Body of pancreas (tissue), 4 donors: ENCODE data around the gene ST6GALNAC6. TPM values are rescaled to one million over a fixed set of nuclear protein-coding genes. Genes with fewer than 3 reads are reported as not detected.
A peak's percentile ranks its signal among the peaks of the same experiment; 100 is the strongest.

Experiments used
- ATAC-seq: fragments of 150-250 bp; one replicate; pipeline ENCODE4 v1.9.1; 2016
- DNase-seq, 4 donors: peaks; one replicate each; pipeline ENCODE4 v3.0.0-alpha.2; 2019
- H3K27ac ChIP-seq, 4 donors: fragments of 200-600 bp; sonication (generic); 1 replicate in 3 of 4; 2 replicates in 1 of 4; pipeline versions ENCODE4 v1.5.1 to v1.6.1; 2016 to 2019; ENCODE audit warnings: mild to moderate bottlenecking in 1 of 4, mixed read lengths in 1 of 4, moderate library complexity in 1 of 4
- H3K27me3 ChIP-seq, 2 donors: fragments of 200-600 bp; sonication (generic); one replicate each; pipeline ENCODE4 v1.6.0; 2016; ENCODE audit warnings: mild to moderate bottlenecking in 1 of 2
- H3K36me3 ChIP-seq, 2 donors: fragments of 200-600 bp; sonication (generic); replicated peaks in 1 of 2; 2 replicates each; pipeline ENCODE4 v1.5.1; 2016; ENCODE audit warnings: low read depth in 2 of 2; ENCODE audit not compliant: insufficient read depth in 1 of 2
- H3K4me1 ChIP-seq: fragments of 200-600 bp; sonication (generic); one replicate; pipeline ENCODE4 v1.6.0; 2016
- H3K4me3 ChIP-seq, 2 donors: fragments of 200-600 bp; sonication (generic); 1 replicate in 1 of 2; 2 replicates in 1 of 2; pipeline ENCODE4 v1.5.1; 2016 to 2019
- H3K9me3 ChIP-seq, 3 donors: fragments of 200-600 bp; sonication (generic); 1 replicate in 2 of 3; 2 replicates in 1 of 3; pipeline ENCODE4 v1.5.1; 2016
- CTCF ChIP-seq, 7 experiments: fragments of 450-650 bp in 4 of 7; fragments of 200-600 bp in 3 of 7; sonication (generic) in 3 of 7; IDR thresholded peaks; one replicate each; pipeline ENCODE4 v1.5.1; 2016 to 2019; ENCODE audit warnings: antibody characterized with exemption in 7 of 7
- POLR2A ChIP-seq, 3 donors: fragments of 450-650 bp; IDR thresholded peaks; one replicate each; pipeline ENCODE4 v1.6.1; 2016; ENCODE audit warnings: antibody characterized with exemption in 3 of 3, mild to moderate bottlenecking in 2 of 3
- WGBS, 2 donors: methylation state at CpG; one replicate each; pipeline ENCODE4 v1.1.5; 2017; 5-methylcytosine and 5-hydroxymethylcytosine counted together
- intact Hi-C: fragments of 100-400 bp; cut with DNase I; formaldehyde crosslinking; loops from one replicate; pipeline ENCODE4 v1.15.1; 2023
- total RNA-seq, 2 donors: library from RNA; depleted of rRNA; stranded (reverse); fragments of >200 nt; gene quantifications; one replicate each; pipeline ENCODE4 v1.1.0, GENCODE V29; 2016

ST6GALNAC6 gene
- total RNA-seq, 2 donors from 2014 or later: 46.1 to 66.7 TPM

- ATAC-seq (peak; percentile 64), DNase-seq (peak; percentile 64 to 78 (median 76))
- no peaks in the 10 kb centered on the region for H3K27me3 ChIP-seq
- H3K4me3 ChIP-seq: no peak within 1 kb of the TSS
- peaks cover 41% of the 10 kb centered on the region for H3K4me1 ChIP-seq
- intact Hi-C loops: loop anchor here (5.0 kb wide), 1 partner anchor 193 kb away; the partner anchor contains the start of gene TOR2A
- no peaks in the 10 kb centered on the region for H3K9me3 ChIP-seq
- H3K27ac ChIP-seq: peak within 1 kb of the TSS in 1 of 4 donors; percentile 3
- WGBS, 2 donors: 6 to 9% methylated on average over 13 to 68 of the region's 70 CpGs
- H3K36me3 ChIP-seq: no peaks in the 10 kb centered on the region
- TF ChIP-seq CTCF (IDR thresholded peaks at IDR 0.05) (no peak), POLR2A (IDR thresholded peaks at IDR 0.05) (peak in 1 of 3 donors; percentile 19)
Observed at GRCh38 chr9:127930231-127931091, 31.1 kb upstream of the ST6GALNAC6 start, which contains the start of gene PIP5KL1. Gene PIP5KL1, minus strand, starts transcription at chr9:127930777. Its CDS starts 25 bp downstream, at chr9:127930752.

- intact Hi-C loops: no loop called here
- Histone ChIP-seq H3K4me3 (no peak overlapping the region), H3K36me3 (no peaks in the 10 kb centered on the region), H3K4me1 (peaks cover 35% of the 10 kb centered on the region), H3K27me3 (no peaks in the 10 kb centered on the region), H3K9me3 (no peaks in the 10 kb centered on the region), H3K27ac (no peak overlapping the region)
- ATAC-seq (no peak), DNase-seq (no peak)
- TF ChIP-seq CTCF (IDR thresholded peaks at IDR 0.05) (no peak), POLR2A (IDR thresholded peaks at IDR 0.05) (no peak)
- 57 to 84% methylated on average over 9 of the region's 10 CpGs for WGBS, 2 donors
Observed at GRCh38 chr9:127929625-127929979, 30.2 kb upstream of the ST6GALNAC6 start.

- no peaks in the 10 kb centered on the region for H3K9me3 ChIP-seq
- no peaks in the 10 kb centered on the region for H3K36me3 ChIP-seq
- H3K27ac ChIP-seq: no peak overlapping the region
- no peak for ATAC-seq
- no peak overlapping the region for H3K4me3 ChIP-seq
- WGBS, 2 donors: 66 to 69% methylated on average over 7 to 11 of the region's 11 CpGs
- DNase-seq: no peak
- no peak for TF ChIP-seq POLR2A (IDR thresholded peaks at IDR 0.05)
- no peak for TF ChIP-seq CTCF (IDR thresholded peaks at IDR 0.05)
- H3K4me1 ChIP-seq: peaks cover 35% of the 10 kb centered on the region
- no peaks in the 10 kb centered on the region for H3K27me3 ChIP-seq
- intact Hi-C loops: no loop called here
Observed at GRCh38 chr9:127928676-127929624, 29.5 kb upstream of the ST6GALNAC6 start.

GRCh38 chr9:127927988-127928675 lies 28.7 kb upstream of the ST6GALNAC6 start:
- 20 to 38% methylated on average over 3 to 22 of the region's 24 CpGs for WGBS, 2 donors
- DNase-seq (peak in 1 of 4 donors; percentile 42), ATAC-seq (peak; percentile 29)
- TF ChIP-seq POLR2A (IDR thresholded peaks at IDR 0.05): no peak
- TF ChIP-seq CTCF (IDR thresholded peaks at IDR 0.05): no peak
- H3K4me3 ChIP-seq: no peak overlapping the region
- H3K27ac ChIP-seq: no peak overlapping the region
- H3K9me3 ChIP-seq: no peaks in the 10 kb centered on the region
- intact Hi-C loops: no loop called here
- no peaks in the 10 kb centered on the region for H3K27me3 ChIP-seq
- no peaks in the 10 kb centered on the region for H3K36me3 ChIP-seq
- peaks cover 35% of the 10 kb centered on the region for H3K4me1 ChIP-seq
